Calu3 (cell line): ENCODE measurements around the gene WWTR1. TPM values are rescaled to one million over a fixed set of nuclear protein-coding genes. Genes with fewer than 3 reads are reported as not detected.
A peak's percentile ranks its signal among the peaks of the same experiment; 100 is the strongest.

Source experiments
- BruUV-seq: library from RNA; stranded (reverse); fragments of 400-500 nt; replicated peaks from 2 replicates; lab custom pipeline; 2021; lab: Mats Ljungman, UMichigan
- CTCF ChIA-PET: fragments of 300-600 bp; sonication (Branson Sonifier 250); formaldehyde crosslinking; loops from one replicate; lab custom pipeline; 2022; ENCODE audit warnings: antibody characterized with exemption; lab: Charles Lee
- DNase-seq: peaks from one replicate; pipeline ENCODE4 v3.0.0; 2022
- H3K27ac Mint-ChIP-seq: one replicate; pipeline ENCODE4 v1.8.0; 2022; ENCODE audit warnings: mixed read lengths; ENCODE audit not compliant: unreplicated experiment
- H3K27me3 Mint-ChIP-seq: one replicate; pipeline ENCODE4 v1.8.0; 2022; ENCODE audit warnings: mixed read lengths; ENCODE audit not compliant: unreplicated experiment
- H3K36me3 Mint-ChIP-seq: one replicate; pipeline ENCODE4 v1.8.0; 2022; ENCODE audit warnings: mild to moderate bottlenecking, moderate library complexity, mixed read lengths; ENCODE audit not compliant: insufficient read depth, unreplicated experiment
- H3K4me1 Mint-ChIP-seq: one replicate; pipeline ENCODE4 v1.8.0; 2022; ENCODE audit warnings: mild to moderate bottlenecking, low read depth, mixed read lengths; ENCODE audit not compliant: unreplicated experiment
- H3K4me3 Mint-ChIP-seq: one replicate; pipeline ENCODE4 v1.8.0; 2022; ENCODE audit warnings: mild to moderate bottlenecking, low read depth, moderate library complexity, mixed read lengths; ENCODE audit not compliant: unreplicated experiment
- H3K9me3 Mint-ChIP-seq: one replicate; pipeline ENCODE4 v1.8.0; 2022; ENCODE audit warnings: low read depth, mixed read lengths; ENCODE audit not compliant: unreplicated experiment
- CTCF ChIP-seq: fragments of 200-600 bp; IDR thresholded peaks from one replicate; pipeline ENCODE4 v1.8.0; 2022; ENCODE audit warnings: antibody characterized with exemption; ENCODE audit not compliant: unreplicated experiment
- intact Hi-C: fragments of 100-400 bp; cut with micrococcal nuclease; formaldehyde crosslinking; loops from one replicate; pipeline ENCODE4 v1.10.0; 2022; ENCODE audit not compliant: unreplicated experiment
- total RNA-seq: library from RNA; stranded (reverse); gene quantifications from 2 replicates; pipeline ENCODE4 v1.2.3, GENCODE V29; 2022

Gene WWTR1
- total RNA-seq, 1 experiment from 2014 or later: 269 TPM

GRCh38 chr3:149490260-149490971 is 167.4 kb downstream of the WWTR1 start:
- CTCF ChIA-PET: interaction anchor here (0.7 to 0.9 kb wide), 2 partner anchors 276 to 811 kb away, joined by 3 read pairs; no protein-coding TSS in a partner anchor
- H3K27me3 Mint-ChIP-seq: no peaks in the 10 kb centered on the region
- intact Hi-C loops: no loop called here
- peaks cover 52% of the 10 kb centered on the region for H3K36me3 Mint-ChIP-seq
- H3K9me3 Mint-ChIP-seq: peaks cover 2% of the 10 kb centered on the region
- DNase-seq: no peak
- no peak overlapping the region for H3K27ac Mint-ChIP-seq
- BruUV-seq: no TSS peak
- no peak for TF ChIP-seq CTCF
- H3K4me3 Mint-ChIP-seq: no peak overlapping the region
- H3K4me1 Mint-ChIP-seq: peaks cover 23% of the 10 kb centered on the region

DNA sequence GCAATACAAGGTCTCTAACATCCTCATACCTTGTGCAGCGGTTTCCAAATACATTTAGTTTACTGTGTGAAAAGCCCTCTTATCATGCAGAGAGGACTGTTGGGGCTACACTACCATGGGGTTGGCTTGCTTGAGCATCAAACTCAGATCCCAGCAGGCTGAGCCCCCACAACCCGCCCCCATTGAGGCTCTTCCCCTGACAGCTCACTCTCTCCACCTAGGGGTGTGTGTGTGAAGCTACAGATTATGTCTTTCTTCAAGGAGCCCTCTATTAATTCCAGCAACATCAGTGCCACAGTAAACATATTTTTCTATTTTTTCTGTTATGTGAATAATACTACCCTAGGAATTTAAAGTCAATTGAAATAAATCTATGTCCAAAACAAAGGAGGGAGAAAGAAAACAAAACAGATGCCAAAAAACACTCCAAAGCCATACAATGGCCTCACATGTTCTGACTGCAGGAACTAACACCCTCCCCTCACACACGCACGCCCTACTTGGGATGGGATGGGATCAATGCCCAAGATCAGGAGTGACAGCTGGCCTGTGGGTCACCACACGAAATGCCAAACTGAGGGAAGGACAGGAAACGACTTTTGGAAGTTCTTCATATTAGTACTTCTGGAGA is 168.7 kb downstream of the WWTR1 start:
- intact Hi-C loops: loop anchor here (2.0 kb wide), 1 partner anchor 136 kb away; no protein-coding TSS in a partner anchor
- no peak overlapping the region for H3K27ac Mint-ChIP-seq
- peak; percentile 57 for DNase-seq
- H3K4me1 Mint-ChIP-seq: peaks cover 24% of the 10 kb centered on the region
- CTCF ChIA-PET: interaction anchor here (0.5 to 1.3 kb wide), 11 partner anchors 8 to 359 kb away, joined by 3 to 5 read pairs (median 3); no protein-coding TSS in a partner anchor
- peaks cover 42% of the 10 kb centered on the region for H3K36me3 Mint-ChIP-seq
- BruUV-seq: no TSS peak
- no peak overlapping the region for H3K4me3 Mint-ChIP-seq
- H3K27me3 Mint-ChIP-seq: no peaks in the 10 kb centered on the region
- TF ChIP-seq CTCF: peak; percentile 91
- H3K9me3 Mint-ChIP-seq: peaks cover 2% of the 10 kb centered on the region

GRCh38 chr3:149487598-149488197 is 170.1 kb downstream of the WWTR1 start:
- intact Hi-C loops: loop anchor here (2.0 kb wide), 1 partner anchor 135 kb away; no protein-coding TSS in a partner anchor
- H3K36me3 Mint-ChIP-seq: peaks cover 39% of the 10 kb centered on the region
- H3K27me3 Mint-ChIP-seq: no peaks in the 10 kb centered on the region
- TF ChIP-seq CTCF: peak; percentile 91
- peak; percentile 79 for DNase-seq
- H3K4me3 Mint-ChIP-seq: no peak overlapping the region
- CTCF ChIA-PET: interaction anchor here (0.6 to 1.2 kb wide), 3 partner anchors 10 to 284 kb away, joined by 3 to 4 read pairs (median 4); no protein-coding TSS in a partner anchor
- H3K9me3 Mint-ChIP-seq: peaks cover 2% of the 10 kb centered on the region
- H3K4me1 Mint-ChIP-seq: peaks cover 23% of the 10 kb centered on the region
- no peak overlapping the region for H3K27ac Mint-ChIP-seq
- BruUV-seq: no TSS peak

GRCh38 chr3:149486726-149487125 is 171.1 kb downstream of the WWTR1 start:
- no peak for TF ChIP-seq CTCF
- peaks cover 33% of the 10 kb centered on the region for H3K4me1 Mint-ChIP-seq
- no peaks in the 10 kb centered on the region for H3K27me3 Mint-ChIP-seq
- H3K27ac Mint-ChIP-seq: no peak overlapping the region
- peaks cover 2% of the 10 kb centered on the region for H3K9me3 Mint-ChIP-seq
- DNase-seq: no peak
- no peak overlapping the region for H3K4me3 Mint-ChIP-seq
- no TSS peak for BruUV-seq
- CTCF ChIA-PET: interaction anchor here (1.5 kb wide), 1 partner anchor 120 kb away, joined by 3 read pairs; no protein-coding TSS in a partner anchor
- H3K36me3 Mint-ChIP-seq: peaks cover 44% of the 10 kb centered on the region
- intact Hi-C loops: no loop called here
